Retinal pigment epithelial cell (primary cell): ENCODE data around the gene KSR2.

Experiments
- DNase-seq: peaks from one replicate; pipeline ENCODE4 v3.0.0-alpha.2; 2010; ENCODE audit warnings: low read depth
- H3K4me3 ChIP-seq: 2 replicates; pipeline ENCODE4 v1.5.1; 2011; ENCODE audit warnings: mild to moderate bottlenecking, low read length, control low read depth, moderate library complexity
- TF ChIP-seq, protein P1 (sequence below): conservative IDR thresholded peaks from 2 replicates; pipeline ENCODE4 v1.5.1; 2011; ENCODE audit warnings: low read depth, low read length, control low read depth, inconsistent platforms

KSR2 gene

DNA sequence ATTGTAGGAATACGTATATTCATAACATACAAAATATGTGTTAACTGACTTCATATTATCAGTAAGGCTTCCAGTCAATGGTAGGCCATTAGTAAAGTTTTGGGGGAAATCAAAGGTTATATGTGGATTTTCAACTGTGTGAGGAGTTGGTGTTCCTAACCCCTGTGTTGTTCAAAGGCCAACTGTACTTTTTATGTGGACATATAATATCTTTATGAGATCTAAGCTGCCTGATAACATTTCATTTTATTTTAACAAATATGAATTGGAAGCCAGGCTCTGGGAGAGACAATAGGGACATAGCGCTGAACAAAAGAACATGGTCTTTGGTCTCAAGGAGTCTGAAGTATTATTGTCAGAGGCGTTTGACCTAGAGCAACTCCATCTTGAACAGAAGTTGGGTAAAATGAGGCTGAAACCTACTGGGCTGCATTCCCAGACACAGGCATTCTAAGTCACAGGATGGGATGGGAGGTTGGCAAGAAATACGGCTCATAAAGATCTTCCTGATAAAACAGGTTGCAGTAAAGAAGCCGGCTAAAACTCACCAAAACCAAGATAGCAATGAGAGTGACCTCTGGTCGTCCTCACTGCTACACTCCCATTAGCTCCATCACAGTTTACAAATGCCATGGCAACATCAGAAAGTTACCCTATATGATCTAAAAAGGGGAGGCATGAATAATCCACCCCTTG, 147.2 kb downstream of the KSR2 start:
- H3K4me3 ChIP-seq: no peak overlapping the region
- DNase-seq: no peak
- TF ChIP-seq, protein P1, sequence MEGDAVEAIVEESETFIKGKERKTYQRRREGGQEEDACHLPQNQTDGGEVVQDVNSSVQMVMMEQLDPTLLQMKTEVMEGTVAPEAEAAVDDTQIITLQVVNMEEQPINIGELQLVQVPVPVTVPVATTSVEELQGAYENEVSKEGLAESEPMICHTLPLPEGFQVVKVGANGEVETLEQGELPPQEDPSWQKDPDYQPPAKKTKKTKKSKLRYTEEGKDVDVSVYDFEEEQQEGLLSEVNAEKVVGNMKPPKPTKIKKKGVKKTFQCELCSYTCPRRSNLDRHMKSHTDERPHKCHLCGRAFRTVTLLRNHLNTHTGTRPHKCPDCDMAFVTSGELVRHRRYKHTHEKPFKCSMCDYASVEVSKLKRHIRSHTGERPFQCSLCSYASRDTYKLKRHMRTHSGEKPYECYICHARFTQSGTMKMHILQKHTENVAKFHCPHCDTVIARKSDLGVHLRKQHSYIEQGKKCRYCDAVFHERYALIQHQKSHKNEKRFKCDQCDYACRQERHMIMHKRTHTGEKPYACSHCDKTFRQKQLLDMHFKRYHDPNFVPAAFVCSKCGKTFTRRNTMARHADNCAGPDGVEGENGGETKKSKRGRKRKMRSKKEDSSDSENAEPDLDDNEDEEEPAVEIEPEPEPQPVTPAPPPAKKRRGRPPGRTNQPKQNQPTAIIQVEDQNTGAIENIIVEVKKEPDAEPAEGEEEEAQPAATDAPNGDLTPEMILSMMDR: no peak

GRCh38 chr12:117820216-117820907, 148.4 kb downstream of the KSR2 start:
- DNase-seq: no peak
- no peak overlapping the region for H3K4me3 ChIP-seq
- TF ChIP-seq, protein P1: no peak

- H3K4me3 ChIP-seq: no peak overlapping the region
- DNase-seq: no peak
- TF ChIP-seq, protein P1: no peak
Observed at GRCh38 chr12:117819160-117819559, 149.6 kb downstream of the KSR2 start.

GRCh38 chr12:117818400-117818799, 150.4 kb downstream of the KSR2 start:
- TF ChIP-seq, protein P1: no peak
- no peak overlapping the region for H3K4me3 ChIP-seq
- DNase-seq: no peak

DNA sequence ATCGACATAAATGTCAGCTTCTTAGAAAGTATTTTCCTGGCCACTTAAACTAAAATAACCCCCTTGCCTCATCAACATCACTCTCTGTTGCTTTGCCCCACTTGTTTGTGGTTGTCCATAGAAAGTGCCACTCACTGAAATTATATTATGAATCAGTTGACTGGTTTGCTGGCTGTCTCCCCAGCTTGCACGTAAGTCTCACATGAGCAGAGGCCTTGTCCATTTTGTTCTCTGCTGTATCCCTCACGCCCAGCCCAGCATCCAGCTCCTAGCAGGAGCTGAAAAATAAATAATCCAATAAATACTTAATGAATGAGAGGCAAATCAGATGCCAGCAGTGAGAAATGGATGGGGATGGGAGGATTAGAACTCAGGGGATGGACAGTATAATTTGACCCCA, 159.3 kb downstream of the KSR2 start:
- TF ChIP-seq, protein P1: no peak
- no peak for DNase-seq
- H3K4me3 ChIP-seq: no peak overlapping the region

GRCh38 chr12:117807946-117808345, 160.8 kb downstream of the KSR2 start:
- TF ChIP-seq, protein P1: no peak
- no peak for DNase-seq
- H3K4me3 ChIP-seq: no peak overlapping the region

DNA sequence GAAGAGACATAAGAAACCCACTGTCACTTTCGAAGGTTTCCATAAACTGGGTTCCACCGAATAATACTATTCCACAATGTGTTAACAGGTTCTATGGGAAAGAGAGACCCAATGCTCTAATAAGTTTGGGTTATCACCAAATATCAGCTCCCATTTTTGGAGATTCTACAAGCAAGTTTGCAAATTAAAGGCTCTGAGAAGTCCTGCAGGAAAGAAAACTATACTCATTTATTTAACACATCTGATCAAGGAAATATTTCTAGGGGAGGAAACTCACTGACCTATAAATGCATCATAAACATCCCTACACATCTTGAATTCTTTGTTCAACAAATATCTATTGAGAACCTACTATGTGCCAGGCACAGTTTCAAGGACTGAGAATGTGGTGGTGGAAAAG, 161.4 kb downstream of the KSR2 start:
- TF ChIP-seq, protein P1: no peak
- no peak overlapping the region for H3K4me3 ChIP-seq
- no peak for DNase-seq
